ENCODE data around the gene ZFPL1.

DNA sequence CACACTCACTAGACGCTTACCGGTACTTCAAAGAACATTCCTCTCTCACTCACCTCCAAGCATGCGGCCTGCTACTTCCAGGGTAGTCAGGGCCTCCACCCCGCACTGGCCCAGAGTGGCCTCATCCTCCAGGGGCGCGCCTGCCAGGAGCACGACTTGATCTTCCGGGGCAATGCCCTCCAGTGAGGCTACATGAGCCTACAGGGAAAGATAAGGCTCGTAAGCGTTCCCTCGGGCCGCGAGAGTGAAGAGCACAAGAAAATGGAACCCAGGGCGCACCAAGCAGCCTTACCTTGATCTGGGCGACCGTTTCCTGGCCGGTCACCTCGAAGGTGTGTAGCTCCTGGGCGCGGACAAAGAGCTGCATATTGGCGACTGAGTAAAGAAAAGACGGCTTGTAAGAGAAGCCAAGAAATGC is 37.4 kb downstream of the ZFPL1 start:
- TF ChIP-seq POLR2AphosphoS5 (IDR thresholded peaks at IDR 0.05; ENCODE audit: low read depth, low read length): no peak
- TF ChIP-seq, protein P1, sequence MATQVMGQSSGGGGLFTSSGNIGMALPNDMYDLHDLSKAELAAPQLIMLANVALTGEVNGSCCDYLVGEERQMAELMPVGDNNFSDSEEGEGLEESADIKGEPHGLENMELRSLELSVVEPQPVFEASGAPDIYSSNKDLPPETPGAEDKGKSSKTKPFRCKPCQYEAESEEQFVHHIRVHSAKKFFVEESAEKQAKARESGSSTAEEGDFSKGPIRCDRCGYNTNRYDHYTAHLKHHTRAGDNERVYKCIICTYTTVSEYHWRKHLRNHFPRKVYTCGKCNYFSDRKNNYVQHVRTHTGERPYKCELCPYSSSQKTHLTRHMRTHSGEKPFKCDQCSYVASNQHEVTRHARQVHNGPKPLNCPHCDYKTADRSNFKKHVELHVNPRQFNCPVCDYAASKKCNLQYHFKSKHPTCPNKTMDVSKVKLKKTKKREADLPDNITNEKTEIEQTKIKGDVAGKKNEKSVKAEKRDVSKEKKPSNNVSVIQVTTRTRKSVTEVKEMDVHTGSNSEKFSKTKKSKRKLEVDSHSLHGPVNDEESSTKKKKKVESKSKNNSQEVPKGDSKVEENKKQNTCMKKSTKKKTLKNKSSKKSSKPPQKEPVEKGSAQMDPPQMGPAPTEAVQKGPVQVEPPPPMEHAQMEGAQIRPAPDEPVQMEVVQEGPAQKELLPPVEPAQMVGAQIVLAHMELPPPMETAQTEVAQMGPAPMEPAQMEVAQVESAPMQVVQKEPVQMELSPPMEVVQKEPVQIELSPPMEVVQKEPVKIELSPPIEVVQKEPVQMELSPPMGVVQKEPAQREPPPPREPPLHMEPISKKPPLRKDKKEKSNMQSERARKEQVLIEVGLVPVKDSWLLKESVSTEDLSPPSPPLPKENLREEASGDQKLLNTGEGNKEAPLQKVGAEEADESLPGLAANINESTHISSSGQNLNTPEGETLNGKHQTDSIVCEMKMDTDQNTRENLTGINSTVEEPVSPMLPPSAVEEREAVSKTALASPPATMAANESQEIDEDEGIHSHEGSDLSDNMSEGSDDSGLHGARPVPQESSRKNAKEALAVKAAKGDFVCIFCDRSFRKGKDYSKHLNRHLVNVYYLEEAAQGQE (IDR thresholded peaks at IDR 0.05; ENCODE audit: insufficient read depth in 1 of 2, low read depth in 2 of 2, low read length in 2 of 2): no peak
- no peak for TF ChIP-seq TAF1 (IDR thresholded peaks at IDR 0.05; ENCODE audit: borderline replicate concordance, insufficient read depth, low read length)
- no peak for TF ChIP-seq SIN3A (IDR thresholded peaks at IDR 0.05; ENCODE audit: borderline replicate concordance, insufficient read depth, low read length)

Data from PFSK-1 (cell line).